ENCODE measurements around the gene WDR26.
"Not testable (repeated sequence)": the region's sequence is repeated elsewhere in the genome, so short reads cannot be mapped to it uniquely, and the experiment has no call there.

WDR26 gene

DNA sequence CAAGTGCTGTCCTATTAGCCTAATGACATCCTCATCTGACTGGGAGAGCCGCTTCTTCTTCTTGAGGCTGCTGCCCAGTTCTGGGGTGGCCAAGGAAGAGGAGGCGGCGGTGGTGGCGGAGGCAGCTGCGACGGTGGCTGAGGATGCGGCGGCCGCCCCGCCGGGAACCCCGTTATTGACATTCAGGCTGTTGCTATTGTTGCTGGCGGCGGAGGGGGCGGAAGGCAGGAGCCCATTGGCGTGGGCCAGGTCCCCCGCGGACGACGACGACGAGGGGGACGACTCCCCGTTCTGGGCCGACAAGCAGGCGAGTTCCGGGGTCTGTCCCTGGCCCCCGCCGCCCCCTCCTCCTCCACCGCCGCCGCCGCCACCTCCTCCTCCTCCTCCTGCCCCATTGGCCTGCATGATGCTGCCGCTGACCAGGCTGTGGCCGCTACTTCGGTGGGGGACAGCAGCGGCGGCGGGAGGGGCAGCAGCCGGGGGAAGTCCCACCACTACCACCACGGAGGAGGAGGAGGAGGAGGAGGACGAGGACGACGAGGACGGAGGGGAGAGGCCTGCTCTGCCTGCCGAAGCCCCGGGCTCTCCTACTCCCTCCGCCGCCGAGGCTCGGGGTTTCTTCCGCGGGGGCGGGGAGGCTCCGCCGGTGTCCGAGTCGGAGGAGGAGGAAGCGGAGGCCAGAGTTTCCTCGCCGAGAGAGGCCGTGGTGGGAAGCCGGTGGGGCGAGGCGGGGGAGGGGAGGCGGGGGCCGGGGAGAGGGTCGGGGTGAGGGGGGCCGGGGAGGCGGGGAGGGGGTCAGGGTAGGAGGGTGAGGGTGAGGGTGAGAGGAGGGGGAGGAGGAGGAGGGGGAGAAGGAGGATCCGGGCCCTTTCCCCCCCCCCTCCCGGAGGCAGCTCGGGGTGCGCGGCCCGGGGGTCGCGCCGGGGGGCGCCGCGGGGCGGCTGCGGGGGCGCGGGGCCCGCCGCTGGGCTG lies 610 bp downstream of the WDR26 start:
- DNase-seq: no peak

DNA sequence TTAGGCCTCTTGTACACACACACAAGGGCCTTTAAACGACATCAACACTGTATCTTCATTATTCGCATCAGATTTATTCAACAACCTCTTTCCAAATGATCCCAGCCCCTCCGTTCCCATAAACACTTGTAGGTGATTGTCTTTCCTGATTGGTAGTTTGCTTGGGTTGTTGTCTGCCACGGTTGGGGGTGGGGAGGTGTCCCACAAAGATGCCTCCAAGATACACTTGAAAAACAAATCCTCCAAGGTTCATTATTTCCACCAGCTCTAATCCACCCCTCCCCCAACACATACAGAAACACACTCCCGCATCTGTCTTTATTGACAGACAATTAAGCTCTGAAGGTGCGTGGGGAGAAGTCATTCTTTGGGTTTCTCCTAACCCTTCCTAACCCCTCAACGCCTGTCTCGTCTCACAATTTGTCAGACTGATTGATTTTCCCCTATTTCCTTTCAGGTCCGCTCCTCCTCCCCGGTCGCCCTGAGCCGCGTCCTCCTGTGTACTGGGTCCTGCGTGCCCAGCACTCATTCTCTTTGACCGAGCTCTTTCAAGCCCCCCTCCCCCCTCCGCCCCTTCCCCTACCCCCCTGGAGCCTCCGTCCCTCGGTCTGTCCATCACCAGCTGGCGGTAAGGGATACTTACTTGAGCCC lies 1.4 kb downstream of the WDR26 start:
- peak; percentile 18 for DNase-seq

DNA sequence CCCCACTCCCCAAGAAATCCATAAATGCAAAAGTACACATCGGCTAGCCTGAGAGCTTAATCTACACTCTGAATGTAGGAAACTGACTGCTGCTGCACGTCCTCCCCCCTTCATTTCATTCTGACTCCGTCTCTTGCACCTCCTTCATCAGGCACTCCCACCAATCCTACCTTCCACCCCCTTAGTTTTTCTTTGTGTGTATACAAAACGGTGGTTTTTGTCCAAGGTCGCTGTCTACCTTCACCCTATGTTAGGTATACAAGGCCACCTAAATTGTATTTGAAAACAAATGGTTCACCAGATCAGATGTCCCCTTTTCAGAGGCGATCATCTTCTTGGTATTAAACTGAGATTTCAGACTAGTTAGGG lies 1.9 kb downstream of the WDR26 start:
- peak; percentile 18 for DNase-seq

DNA sequence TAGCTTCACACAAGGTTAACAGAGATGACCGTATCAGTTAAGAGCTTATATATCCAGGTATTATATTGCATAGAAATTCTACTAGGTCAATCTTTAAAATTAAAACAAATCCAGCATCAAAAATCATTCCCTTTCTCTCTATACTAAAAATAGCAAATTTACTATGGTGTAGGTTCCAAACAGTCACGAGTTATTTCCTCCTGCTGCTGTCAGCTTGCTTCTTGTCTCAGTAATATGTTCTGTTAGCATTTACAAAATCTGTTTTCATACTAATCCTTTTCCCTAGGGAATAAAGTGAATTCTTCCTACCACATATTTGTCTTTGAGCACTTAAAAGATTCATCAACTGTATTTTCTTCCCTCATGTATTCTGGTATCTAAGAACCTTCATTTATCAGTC lies 2.5 kb downstream of the WDR26 start:
- DNase-seq: no peak

DNA sequence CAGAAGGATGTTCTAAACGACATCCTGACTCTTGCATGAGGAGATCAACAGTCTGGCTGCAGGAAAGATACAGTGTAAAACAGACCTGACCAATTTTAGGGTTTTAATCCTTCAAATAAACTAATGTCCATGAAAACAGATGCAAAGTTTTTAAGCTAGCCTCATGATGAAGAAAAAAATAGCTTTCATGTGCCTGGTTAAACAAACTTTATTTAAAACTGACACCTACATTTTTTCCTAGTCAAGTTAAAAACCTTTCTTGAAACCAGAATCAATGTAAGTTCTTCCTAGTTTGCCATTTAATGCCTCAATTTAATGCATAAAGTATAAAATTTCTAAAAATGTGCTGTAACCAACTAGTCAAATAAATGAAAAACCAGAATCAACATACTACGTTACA lies 2.9 kb downstream of the WDR26 start:
- no peak for DNase-seq

DNA sequence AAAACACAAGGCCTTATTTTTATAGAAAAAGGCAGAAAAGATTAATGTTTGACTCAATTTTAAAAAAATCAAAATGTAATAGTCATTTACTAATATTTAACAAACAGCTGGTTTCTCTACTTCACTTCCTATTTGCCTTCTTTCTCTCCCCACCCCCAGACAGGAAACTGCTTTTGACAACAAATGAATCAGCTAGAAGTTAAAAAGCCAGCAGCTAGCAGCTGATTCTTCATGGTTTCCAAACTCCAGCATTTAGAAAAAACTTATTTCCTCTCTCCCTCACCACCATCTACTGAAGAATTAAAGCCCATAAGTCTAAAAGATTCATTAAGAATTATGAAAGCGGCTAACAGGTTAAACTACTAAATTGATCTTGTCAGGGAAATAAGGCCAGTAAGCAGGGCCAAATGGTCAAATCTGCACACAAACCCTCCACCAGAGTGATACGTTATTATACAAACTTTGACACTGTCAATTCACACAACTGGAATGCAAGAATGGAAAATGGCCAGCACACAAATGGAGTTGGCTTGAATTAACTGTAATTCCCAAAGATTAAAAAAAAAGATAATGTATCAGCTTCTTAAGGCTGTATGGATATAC lies 4.0 kb downstream of the WDR26 start:
- DNase-seq: peak; percentile 60

DNA sequence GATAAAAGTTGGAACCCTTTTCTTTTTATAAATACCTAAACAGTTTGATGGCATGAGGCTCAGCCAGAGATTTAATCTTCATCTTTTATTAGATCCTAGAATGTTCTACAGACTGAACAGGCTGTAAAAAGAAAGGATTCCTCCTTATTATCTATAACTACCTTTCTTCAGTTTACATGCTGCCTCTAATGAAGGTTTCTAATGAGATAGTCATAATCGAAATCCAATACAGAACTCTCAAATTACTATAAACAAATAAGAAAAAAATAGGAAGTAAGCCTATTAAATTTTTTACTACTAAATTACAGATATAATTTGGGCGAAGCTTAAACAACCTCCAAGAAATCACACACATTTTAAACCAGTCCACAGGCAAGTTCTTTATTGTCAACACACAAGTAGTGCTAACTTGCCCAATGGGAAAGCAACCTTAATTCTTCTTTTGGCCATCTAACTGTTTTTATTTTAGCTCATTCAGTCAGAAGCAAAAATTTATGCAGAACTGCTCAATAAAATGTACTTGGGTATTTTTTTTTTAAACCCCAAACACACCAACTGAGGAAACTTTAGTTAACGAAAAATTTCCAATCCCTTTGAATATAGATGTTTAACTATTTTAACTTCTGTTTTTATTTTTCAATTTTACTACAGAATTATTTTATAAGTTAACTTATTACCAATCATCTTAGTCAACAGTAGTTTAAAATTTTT lies 4.8 kb downstream of the WDR26 start:
- no peak for DNase-seq

DNA sequence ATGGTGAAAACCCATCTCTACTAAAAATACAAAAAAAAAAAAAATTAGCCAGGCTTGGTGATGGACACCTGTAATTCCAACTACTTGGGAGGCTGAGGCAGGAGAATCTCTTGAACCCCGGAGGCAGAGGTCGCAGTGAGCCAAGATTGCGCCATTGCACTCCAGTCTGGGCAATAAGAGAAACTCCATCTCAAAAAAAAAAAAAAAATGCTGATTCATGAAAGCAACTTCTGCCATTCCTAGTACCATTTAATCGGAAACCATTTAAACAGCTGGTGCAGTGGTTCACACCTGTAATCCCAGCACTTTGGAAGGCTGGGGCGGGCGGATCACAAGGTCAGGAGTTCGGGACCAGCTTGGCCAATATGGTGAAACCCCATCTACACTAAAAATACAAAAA lies 5.9 kb downstream of the WDR26 start:
- DNase-seq: not testable (repeated sequence)

DNA sequence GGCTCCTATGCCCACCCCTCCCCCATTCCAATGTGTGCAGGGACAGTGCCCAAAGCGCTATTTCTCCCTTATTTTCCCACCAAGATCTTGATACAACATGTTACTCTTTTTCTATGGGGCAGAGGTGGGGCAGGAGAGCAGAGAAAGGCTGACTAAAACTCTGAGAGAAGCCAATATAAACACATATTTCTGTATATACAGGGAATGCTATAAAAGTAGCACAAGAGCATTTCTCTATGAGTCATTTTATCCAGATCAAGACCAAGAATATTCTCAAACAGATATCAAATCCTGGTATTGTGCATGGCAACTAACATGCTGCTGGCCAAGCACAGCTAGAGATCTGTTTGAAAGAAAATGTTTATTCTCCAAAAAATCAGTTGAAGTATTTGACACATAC lies 7.3 kb downstream of the WDR26 start:
- peak; percentile 43 for DNase-seq

DNA sequence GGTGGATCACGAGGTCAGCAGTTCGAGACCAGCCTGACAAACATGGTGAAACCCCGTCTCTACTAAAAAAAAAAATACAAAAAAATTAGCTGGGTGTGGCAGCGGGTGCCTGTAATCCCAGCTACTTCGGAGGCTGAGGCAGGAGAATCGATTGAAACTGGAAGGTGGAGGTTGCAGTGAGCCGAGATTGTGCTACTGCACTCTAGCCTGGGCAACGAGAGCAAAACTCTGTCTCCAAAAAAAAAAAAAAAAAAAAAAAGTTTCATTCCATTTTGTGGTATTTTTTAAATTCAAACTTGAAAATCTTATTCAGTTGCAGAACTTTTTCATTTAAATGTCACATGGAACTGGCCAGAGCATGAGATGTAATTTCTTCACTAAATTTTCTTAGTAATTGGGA lies 7.7 kb downstream of the WDR26 start:
- not testable (repeated sequence) for DNase-seq

DNA sequence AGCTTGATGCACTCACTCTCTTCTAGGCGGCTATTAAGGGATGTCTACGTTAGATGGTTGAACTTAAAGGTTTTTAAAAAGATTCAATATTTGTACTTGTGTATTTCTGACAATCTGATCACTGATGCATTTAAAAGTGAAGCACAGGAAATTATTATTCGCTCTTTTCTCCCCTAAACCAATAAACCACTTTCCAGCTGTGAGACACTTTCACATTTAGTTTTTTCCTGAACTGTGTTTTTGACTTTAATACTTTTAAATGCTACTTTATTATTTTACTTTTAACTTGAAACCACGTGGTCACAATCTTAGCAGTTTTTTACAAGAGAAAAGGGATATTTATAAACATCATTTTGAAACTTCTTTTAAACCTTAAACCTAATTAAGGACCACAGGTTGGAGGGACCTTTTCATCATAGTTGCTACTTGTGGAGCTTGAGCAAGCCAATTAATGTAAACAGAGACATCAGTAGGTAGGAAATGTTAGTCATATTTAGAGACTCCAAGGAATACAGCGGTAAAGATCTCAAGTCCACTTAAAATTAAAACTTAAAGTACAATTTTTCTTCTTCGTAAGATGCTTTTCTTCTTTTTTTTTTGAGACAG lies 9.2 kb downstream of the WDR26 start:
- no peak for DNase-seq

DNA sequence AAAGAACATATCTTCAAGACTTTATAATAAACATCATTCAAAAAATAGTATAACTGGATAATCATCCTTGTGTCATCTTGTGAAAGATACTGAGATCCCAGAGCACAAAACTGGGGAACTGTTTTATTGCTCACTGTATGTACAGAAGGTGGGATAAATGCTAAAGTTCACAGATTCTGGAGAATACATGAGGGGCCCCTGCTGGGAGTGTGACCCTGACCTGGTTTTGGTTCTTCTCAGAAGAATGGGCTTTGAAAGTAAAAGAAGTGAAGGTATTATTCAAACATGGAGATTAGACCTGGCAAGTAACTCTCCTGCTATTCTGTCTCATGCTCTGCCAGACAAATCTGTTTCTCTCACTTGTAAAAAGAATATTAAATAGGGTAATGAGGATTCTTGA lies 14.5 kb downstream of the WDR26 start:
- no peak for DNase-seq

DNA sequence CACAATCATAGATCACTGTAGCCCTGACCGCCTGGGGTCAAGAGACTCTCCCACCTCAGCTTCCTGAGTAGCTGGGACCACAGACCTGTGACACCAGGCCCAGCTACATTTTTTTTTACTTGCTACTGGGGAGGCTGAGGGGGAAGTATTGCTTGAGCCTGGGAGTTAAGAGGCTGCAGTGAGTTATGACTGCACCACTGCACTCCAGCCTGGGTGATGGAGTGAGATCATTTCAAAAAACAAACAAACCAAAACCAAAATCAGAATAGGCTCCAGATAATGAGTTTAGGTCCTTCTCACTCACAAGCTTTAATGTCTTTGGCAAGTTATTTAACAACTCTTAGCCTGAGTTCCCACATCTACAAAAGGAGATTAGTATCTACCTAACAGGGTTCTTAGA lies 22.8 kb downstream of the WDR26 start:
- DNase-seq: peak; percentile 37

DNA sequence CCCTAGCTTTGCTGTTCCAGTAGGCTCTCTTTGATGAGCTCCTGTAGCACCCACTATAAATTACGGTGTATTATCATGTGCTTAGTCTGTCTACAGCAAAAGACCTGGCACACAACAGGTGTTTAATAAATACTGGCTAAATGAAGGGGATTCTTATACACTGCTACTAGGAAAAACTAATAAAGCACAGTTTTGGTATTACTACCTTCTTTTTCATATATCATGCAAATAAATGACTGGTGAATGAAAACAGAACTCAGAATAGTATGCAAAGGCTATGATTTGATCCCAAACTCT lies 26.4 kb downstream of the WDR26 start:
- DNase-seq: no peak

DNA sequence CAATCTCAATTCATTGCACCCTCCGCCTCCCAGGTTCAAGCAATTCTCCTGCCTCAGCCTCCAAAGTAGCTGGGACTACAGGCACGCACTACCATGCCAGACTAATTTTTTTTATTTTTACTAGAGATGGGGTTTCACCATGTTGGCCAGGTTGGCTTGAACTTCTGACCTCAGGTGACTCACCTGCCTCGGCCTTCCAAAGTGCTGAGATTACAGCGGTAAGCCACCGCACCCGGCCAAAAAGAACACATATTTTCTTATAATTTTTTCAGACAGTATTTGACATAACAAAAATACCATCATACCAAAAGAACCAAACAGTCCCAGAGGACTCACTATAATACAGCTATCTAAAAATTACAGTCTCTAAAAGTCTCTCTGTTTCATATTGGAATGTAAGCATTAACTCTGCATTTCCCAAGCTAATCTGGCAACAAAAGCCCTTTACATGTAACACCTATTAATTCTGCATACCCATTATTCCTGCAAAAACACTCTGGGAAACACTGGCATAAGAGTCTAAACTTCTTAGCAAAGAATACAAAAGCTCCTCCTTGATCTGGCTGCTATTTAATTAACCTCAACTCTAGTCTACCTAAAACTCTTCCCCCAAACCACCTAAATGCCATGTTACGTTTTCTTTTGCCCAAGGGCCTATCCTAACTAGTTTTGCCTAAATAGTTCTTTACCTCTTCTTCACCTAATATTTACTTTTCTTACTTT lies 26.9 kb downstream of the WDR26 start:
- DNase-seq: no peak

DNA sequence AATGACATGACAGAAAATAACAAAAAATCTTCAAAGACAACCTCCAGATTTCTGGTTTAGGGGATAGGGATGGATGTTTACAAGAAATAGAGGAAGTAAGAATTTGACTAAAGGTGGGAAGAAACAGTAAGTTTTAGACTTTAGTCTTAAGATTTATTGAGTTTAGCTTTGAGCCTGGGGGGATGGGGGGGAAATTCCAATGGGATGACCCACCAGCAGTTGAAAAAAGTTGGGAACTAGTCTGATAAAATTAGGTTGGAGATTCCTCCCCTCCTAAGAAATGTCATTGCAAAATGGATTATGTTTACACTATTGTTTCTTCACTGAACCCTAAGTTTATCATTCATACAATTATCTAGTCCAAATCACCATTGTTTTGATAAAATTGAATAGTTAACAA lies 28.4 kb downstream of the WDR26 start:
- no peak for DNase-seq

DNA sequence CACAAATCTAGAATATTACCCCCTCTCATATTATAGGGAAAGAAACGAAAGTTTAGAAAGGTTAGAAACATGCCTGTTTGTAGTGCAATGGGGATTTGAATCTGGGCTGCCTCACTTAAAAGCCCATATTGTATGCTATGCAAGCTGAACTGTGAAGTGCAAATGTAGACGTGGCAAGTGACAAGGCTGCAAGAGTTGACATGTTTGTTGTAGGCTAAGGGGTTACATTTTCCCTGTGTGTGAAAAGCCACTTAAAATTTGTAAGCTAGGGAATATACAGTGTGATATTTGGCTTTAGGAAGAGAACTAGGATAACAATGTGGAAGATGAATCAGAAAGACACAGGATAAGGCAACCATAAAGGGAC lies 29.0 kb downstream of the WDR26 start:
- DNase-seq: no peak

DNA sequence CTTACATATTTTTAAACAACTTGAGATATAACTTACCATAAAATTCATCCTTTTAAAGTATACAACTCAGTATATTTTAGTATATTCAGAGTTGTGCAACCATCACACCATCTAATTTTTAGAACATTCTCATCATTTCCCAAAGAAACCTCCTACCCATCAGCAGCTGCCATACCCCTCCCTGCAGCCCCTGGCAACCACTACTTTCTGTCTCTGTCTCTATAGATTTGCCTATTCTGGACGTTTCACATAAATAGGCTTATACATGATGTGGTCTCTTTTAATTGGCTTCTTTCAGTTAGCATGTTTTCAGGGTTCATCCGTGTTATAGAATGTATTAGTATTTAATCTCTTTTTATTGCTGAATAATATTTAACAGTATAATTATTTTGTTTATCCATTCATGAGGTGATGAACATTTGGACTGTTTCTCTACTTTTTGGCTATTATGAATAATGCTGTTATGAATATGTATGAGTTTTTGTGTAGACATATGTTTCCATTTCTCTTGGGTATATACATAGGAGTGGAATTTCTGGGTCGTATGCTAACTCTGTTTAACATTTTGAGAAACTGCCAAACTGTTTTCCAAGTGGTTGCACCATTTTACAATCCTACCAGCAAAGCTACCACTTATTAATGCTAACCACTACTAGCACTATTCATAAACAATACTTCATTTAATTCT lies 29.5 kb downstream of the WDR26 start:
- DNase-seq: no peak

DNA sequence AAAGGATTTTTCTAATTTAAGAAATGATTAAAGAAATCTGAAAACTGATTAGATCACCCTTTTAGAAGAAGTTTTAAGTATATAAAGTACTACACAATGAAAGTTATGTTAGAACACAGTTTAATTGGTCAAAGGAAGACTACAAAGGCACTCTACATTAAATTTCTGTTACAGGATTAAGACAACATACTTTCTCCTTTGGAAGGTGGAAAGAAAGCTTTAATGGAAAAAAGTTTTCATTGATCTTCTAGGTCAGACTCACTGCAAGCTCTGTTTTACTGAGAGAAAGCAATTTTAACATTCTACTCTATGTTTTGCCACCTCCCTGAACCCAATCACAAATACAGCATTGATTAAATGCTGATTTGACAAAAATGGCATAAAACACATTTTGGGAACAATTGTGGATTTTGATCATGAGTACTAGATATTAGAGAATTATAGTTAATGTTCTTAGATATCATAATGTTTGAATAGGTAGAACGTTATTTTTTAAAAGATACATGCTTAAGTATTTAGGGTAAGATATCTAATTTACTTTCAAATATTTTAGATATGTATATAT lies 32.0 kb downstream of the WDR26 start:
- DNase-seq: no peak

DNA sequence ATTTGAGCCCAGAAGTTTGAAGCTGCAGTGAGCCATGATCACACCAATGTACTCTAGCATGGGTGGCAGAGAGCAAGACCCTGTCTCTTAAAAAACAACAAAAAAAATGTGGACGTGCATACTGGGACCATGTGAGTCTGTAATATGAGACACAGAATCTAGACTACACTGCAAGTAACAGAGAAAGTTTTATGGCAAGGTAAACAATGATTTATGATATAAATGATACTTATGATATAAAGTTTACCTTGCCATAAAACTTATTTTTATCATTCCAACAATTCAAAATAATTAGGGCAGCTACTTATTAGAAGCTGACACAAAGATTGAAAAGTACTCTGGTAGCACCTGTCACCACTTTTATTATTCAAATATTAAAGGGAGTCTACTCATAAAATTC lies 34.7 kb downstream of the WDR26 start:
- DNase-seq: no peak

DNA sequence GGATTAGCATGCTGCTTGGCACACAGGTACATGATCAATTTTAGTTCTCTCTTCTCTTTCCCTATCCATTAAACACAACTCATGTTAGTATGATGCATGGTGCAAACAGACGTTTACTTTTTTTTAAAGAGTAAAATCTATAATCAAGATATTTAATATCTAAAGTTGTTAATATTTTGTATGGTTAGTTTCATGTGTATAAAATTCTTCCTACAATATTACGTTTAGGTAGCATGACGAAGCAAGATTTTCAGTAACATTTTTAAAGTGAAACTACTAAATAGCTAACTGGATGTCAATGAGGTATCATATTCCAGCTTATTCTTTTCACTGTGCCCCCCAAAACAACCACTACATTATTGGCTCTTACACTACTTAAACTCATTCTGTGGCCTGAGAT lies 41.3 kb downstream of the WDR26 start:
- DNase-seq: no peak
